Adrenal gland (tissue), 12 donors: ENCODE data around the gene ZIC4. TPM values are rescaled to one million over a fixed set of nuclear protein-coding genes. Genes with fewer than 3 reads are reported as not detected.
A peak's percentile ranks its signal among the peaks of the same experiment; 100 is the strongest.

ENCODE experiments used
- DNase-seq, 7 donors: peaks; one replicate each; pipeline ENCODE4 v3.0.0-alpha.2; 2019 to 2020
- H3K27ac ChIP-seq, 5 donors: fragments of 200-600 bp; sonication (generic) in 4 of 5; 1 replicate in 3 of 5; 2 replicates in 2 of 5; pipeline versions ENCODE4 v1.5.1 to v1.8.0; 2016 to 2020; ENCODE audit warnings: mild to moderate bottlenecking in 1 of 5
- H3K27me3 ChIP-seq: fragments of 200-600 bp; 2 replicates; pipeline ENCODE4 v1.8.0; 2021
- H3K36me3 ChIP-seq, 2 donors: fragments of 200-600 bp; replicated peaks in 1 of 2; 1 replicate in 1 of 2; 2 replicates in 1 of 2; pipeline versions ENCODE4 v1.5.1 to v1.8.0; 2018 to 2022
- H3K4me1 ChIP-seq, 2 donors: fragments of 200-600 bp; replicated peaks in 1 of 2; 1 replicate in 1 of 2; 2 replicates in 1 of 2; pipeline versions ENCODE4 v1.5.1 to v1.8.0; 2018 to 2021
- H3K4me3 ChIP-seq, 4 donors: fragments of 200-600 bp; sonication (generic) in 3 of 4; one replicate each; pipeline ENCODE4 v1.5.1; 2016 to 2018
- H3K9me3 ChIP-seq, 3 donors: fragments of 200-600 bp; sonication (generic) in 1 of 3; replicated peaks in 1 of 3; 1 replicate in 2 of 3; 2 replicates in 1 of 3; pipeline versions ENCODE4 v1.5.1 to v1.8.0; 2016 to 2021
- CTCF ChIP-seq, 6 experiments: fragments of 450-650 bp in 4 of 6; fragments of 200-600 bp in 2 of 6; sonication (generic) in 1 of 6; IDR thresholded peaks; 1 replicate in 5 of 6; 2 replicates in 1 of 6; pipeline versions ENCODE4 v1.5.1 to v1.8.0; 2016 to 2021; ENCODE audit warnings: antibody characterized with exemption in 6 of 6, mild to moderate bottlenecking in 2 of 6, moderate library complexity in 1 of 6
- POLR2A ChIP-seq, 2 donors: fragments of 450-650 bp; IDR thresholded peaks; one replicate each; pipeline ENCODE4 v1.6.1; 2017; ENCODE audit warnings: antibody characterized with exemption in 2 of 2, mild to moderate bottlenecking in 2 of 2, moderate library complexity in 1 of 2
- WGBS, 4 donors: extraction: QIAGEN DNeasy Blood & Tissue Kit in 2 of 4; methylation state at CpG; one replicate each; pipeline versions ENCODE4 v1.1.5 to v1.1.7; 2013 to 2017; 5-methylcytosine and 5-hydroxymethylcytosine counted together
- intact Hi-C, 2 donors: fragments of 100-400 bp; cut with DNase I; formaldehyde crosslinking; loops; one replicate each; pipeline versions ENCODE4 v1.14.1 to v1.15.0; 2022 to 2023
- polyA plus RNA-seq, 3 donors: library from polyadenylated mRNA; stranded (reverse); fragments of 200-250 nt in 2 of 3; fragments of 350-450 nt in 1 of 3; fragmentation: Illumina TruSeq in 1 of 3; extraction: RNeasy Lipid Tissue Mini Kit (QIAGEN cat#74804) in 1 of 3; gene quantifications; one replicate each; pipeline ENCODE4 v1.2.3, GENCODE V29; 2013 to 2014
- total RNA-seq, 9 donors: library from RNA; depleted of rRNA in 4 of 9; stranded (reverse); fragments of >200 nt in 4 of 9; fragments of 120-200 nt in 1 of 9; fragmentation: NEBNext Ultra II Directional in 1 of 9; extraction: Animal tissue kit (Norgen Biotek cat#: 25700) in 1 of 9; gene quantifications; one replicate each; pipeline versions ENCODE4 v1.1.0 to v1.2.4, GENCODE V29; 2013 to 2023
- donor health status: healthy with polysubstance abuse.
- donor health status: Bipolar disorder and iron deficiency.
- donor health status: DM: yes; HTN: yes; CAD: no.
- donor health status: DM: no; HTN: no; CAD: no.
- donor health status: DM: no; HTN: no; CAD: no.
- donor health status: DM: yes; HTN: yes; CAD: no.

Gene ZIC4
- total and polyA plus RNA-seq, 12 donors, result 0.07 TPM; not detected in 11

GRCh38 chr3:147407498-147408187 lies 1.3 kb upstream of the ZIC4 start:
- no peak for DNase-seq

GRCh38 chr3:147407114-147407497 lies 763 bp upstream of the ZIC4 start:
- Histone ChIP-seq H3K9me3 (no peaks in the 10 kb centered on the region), H3K4me3 (no peak overlapping the region), H3K4me1 (peaks cover 0 to 22% of the 10 kb centered on the region in 2 donors), H3K27me3 (peaks cover 95% of the 10 kb centered on the region), H3K27ac (no peak overlapping the region), H3K36me3 (no peaks in the 10 kb centered on the region)
- peak in 1 of 7 donors; percentile 14 for DNase-seq
- intact Hi-C loops, result no loop called here
- TF ChIP-seq CTCF (IDR thresholded peaks at IDR 0.05), result no peak
- TF ChIP-seq POLR2A (IDR thresholded peaks at IDR 0.05), result no peak
- 8 to 11% (median 9%) methylated on average over 17 of the region's 17 CpGs for WGBS, 4 donors

More at GRCh38 chr3:147407498-147408187, 1.3 kb upstream of the ZIC4 start:
- H3K27ac ChIP-seq, result no peak overlapping the region
- TF ChIP-seq POLR2A (IDR thresholded peaks at IDR 0.05) (no peak), CTCF (IDR thresholded peaks at IDR 0.05) (no peak)
- H3K4me1 ChIP-seq, result peaks cover 0 to 22% of the 10 kb centered on the region in 2 donors
- no peaks in the 10 kb centered on the region for H3K9me3 ChIP-seq
- H3K36me3 ChIP-seq, result no peaks in the 10 kb centered on the region
- peaks cover 95% of the 10 kb centered on the region for H3K27me3 ChIP-seq
- no peak overlapping the region for H3K4me3 ChIP-seq
- 13 to 16% (median 14%) methylated on average over 27 of the region's 27 CpGs for WGBS, 4 donors
- intact Hi-C loops, result no loop called here

- Histone ChIP-seq H3K4me3 (no peak overlapping the region), H3K27ac (no peak overlapping the region), H3K36me3 (no peaks in the 10 kb centered on the region), H3K9me3 (no peaks in the 10 kb centered on the region), H3K27me3 (peaks cover 93% of the 10 kb centered on the region), H3K4me1 (peaks cover 0 to 13% of the 10 kb centered on the region in 2 donors)
- 7 to 13% (median 8%) methylated on average over 20 to 27 of the region's 27 CpGs for WGBS, 4 donors
- DNase-seq, result peak in 1 of 7 donors; percentile 4
- TF ChIP-seq POLR2A (IDR thresholded peaks at IDR 0.05), result no peak
- no peak for TF ChIP-seq CTCF (IDR thresholded peaks at IDR 0.05)
- intact Hi-C loops, result no loop called here
Measured at GRCh38 chr3:147405231-147406027, 914 bp downstream of the ZIC4 start.

GRCh38 chr3:147404800-147405230 lies 1.5 kb downstream of the ZIC4 start:
- Histone ChIP-seq H3K36me3 (no peaks in the 10 kb centered on the region), H3K4me1 (peaks cover 0 to 7% of the 10 kb centered on the region in 2 donors), H3K4me3 (no peak overlapping the region), H3K27me3 (peaks cover 91% of the 10 kb centered on the region), H3K27ac (no peak overlapping the region), H3K9me3 (no peaks in the 10 kb centered on the region)
- no peak for TF ChIP-seq POLR2A (IDR thresholded peaks at IDR 0.05)
- TF ChIP-seq CTCF (IDR thresholded peaks at IDR 0.05), result no peak
- intact Hi-C loops, result no loop called here
- DNase-seq, result peak in 1 of 7 donors; percentile 5
- WGBS, 4 donors, result 10 to 17% (median 14%) methylated on average over 2 to 16 of the region's 16 CpGs
